Parathyroid adenoma (tissue), 2 donors: ENCODE data around the gene PCNT.

Source experiments
- H2AFZ ChIP-seq: fragments of 300-600 bp; sonication (generic); one replicate; pipeline ENCODE4 v1.7.0; 2017; ENCODE audit warnings: antibody characterized with exemption, mild to moderate bottlenecking
- H3K27ac ChIP-seq: fragments of 300-600 bp; sonication (generic); one replicate; pipeline ENCODE4 v1.7.0; 2017
- H3K27me3 ChIP-seq: fragments of 300-600 bp; sonication (generic); one replicate; pipeline ENCODE4 v1.7.0; 2017; ENCODE audit warnings: low read length; ENCODE audit not compliant: control insufficient read depth, insufficient read depth
- H3K36me3 ChIP-seq: fragments of 300-600 bp; sonication (generic); one replicate; pipeline ENCODE4 v1.7.0; 2017; ENCODE audit warnings: low read length; ENCODE audit not compliant: control insufficient read depth, insufficient read depth
- H3K4me1 ChIP-seq: fragments of 300-600 bp; sonication (generic); one replicate; pipeline ENCODE4 v1.7.0; 2017; ENCODE audit warnings: control low read depth
- H3K4me2 ChIP-seq: fragments of 300-600 bp; sonication (generic); one replicate; pipeline ENCODE4 v1.7.0; 2017; ENCODE audit warnings: low read length
- H3K4me3 ChIP-seq: fragments of 300-600 bp; sonication (generic); one replicate; pipeline ENCODE4 v1.7.0; 2017; ENCODE audit warnings: low read depth, low read length
- H3K79me2 ChIP-seq: fragments of 300-600 bp; sonication (generic); one replicate; pipeline ENCODE4 v1.7.0; 2017; ENCODE audit warnings: control low read depth
- H3K9ac ChIP-seq: fragments of 300-600 bp; sonication (generic); one replicate; pipeline ENCODE4 v1.7.0; 2017; ENCODE audit warnings: mild to moderate bottlenecking
- H3K9me3 ChIP-seq: fragments of 300-600 bp; sonication (generic); one replicate; pipeline ENCODE4 v1.7.0; 2017; ENCODE audit warnings: low read length; ENCODE audit not compliant: control insufficient read depth
- TF ChIP-seq, protein P1 (sequence below): fragments of 300-600 bp; sonication (generic); IDR thresholded peaks from one replicate; pipeline ENCODE4 v1.7.0; 2017; ENCODE audit warnings: antibody characterized with exemption, mild to moderate bottlenecking
- donor health status: primary hyperparathyroidism.

Gene PCNT

DNA sequence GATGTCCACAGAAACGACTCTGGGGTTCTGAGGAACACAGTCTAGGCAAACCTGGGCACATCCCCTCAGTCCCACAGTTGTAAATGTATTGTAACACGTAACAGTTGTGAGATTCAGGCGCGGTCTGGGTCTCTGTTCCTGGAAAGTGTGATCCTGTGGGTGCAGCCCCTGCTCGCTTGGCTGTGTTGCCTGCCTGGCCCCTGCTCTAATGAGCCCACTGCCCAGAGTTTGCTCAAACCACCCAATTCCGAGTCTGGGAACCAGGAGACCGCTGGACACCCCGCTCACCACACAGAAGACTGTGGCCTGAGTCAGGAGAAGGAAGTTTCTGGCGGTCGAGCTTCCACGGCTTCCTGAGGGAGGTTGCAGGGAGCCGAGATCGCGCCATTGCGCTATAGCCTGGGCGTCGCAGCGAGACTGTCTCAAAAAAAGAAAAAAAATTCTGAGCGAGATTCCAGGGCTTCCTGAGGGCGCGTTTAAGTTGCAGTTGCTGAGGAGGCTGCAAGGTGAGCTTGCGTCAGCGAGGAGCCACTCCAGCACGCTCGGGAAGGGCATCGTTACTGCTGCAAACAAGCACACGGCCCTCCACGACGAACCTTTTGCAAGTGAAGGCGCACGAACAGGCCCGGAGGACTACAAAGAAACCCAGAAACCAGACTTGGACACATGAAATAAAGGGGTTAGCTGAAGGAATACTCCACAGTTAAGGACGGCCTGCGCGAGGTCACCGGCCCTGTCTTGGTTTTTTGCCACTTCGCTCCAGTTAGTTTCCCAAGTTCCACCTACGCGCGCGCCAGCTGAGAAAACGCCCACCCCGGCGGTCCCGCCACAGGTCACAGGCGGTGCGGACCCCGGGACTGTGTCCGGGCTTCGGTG is 1.4 kb upstream of the PCNT start:
- TF ChIP-seq, protein P1, sequence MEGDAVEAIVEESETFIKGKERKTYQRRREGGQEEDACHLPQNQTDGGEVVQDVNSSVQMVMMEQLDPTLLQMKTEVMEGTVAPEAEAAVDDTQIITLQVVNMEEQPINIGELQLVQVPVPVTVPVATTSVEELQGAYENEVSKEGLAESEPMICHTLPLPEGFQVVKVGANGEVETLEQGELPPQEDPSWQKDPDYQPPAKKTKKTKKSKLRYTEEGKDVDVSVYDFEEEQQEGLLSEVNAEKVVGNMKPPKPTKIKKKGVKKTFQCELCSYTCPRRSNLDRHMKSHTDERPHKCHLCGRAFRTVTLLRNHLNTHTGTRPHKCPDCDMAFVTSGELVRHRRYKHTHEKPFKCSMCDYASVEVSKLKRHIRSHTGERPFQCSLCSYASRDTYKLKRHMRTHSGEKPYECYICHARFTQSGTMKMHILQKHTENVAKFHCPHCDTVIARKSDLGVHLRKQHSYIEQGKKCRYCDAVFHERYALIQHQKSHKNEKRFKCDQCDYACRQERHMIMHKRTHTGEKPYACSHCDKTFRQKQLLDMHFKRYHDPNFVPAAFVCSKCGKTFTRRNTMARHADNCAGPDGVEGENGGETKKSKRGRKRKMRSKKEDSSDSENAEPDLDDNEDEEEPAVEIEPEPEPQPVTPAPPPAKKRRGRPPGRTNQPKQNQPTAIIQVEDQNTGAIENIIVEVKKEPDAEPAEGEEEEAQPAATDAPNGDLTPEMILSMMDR: no peak
- H3K4me3 ChIP-seq: peak overlapping the region; percentile 98
- H2AFZ ChIP-seq: peak overlapping the region; percentile 82
- H3K36me3 ChIP-seq: no peaks in the 10 kb centered on the region
- no peak overlapping the region for H3K9ac ChIP-seq
- H3K4me2 ChIP-seq: peak overlapping the region; percentile 98
- no peaks in the 10 kb centered on the region for H3K27me3 ChIP-seq
- peaks cover 3% of the 10 kb centered on the region for H3K4me1 ChIP-seq
- no peak overlapping the region for H3K27ac ChIP-seq
- no peaks in the 10 kb centered on the region for H3K9me3 ChIP-seq
- no peaks in the 10 kb centered on the region for H3K79me2 ChIP-seq

DNA sequence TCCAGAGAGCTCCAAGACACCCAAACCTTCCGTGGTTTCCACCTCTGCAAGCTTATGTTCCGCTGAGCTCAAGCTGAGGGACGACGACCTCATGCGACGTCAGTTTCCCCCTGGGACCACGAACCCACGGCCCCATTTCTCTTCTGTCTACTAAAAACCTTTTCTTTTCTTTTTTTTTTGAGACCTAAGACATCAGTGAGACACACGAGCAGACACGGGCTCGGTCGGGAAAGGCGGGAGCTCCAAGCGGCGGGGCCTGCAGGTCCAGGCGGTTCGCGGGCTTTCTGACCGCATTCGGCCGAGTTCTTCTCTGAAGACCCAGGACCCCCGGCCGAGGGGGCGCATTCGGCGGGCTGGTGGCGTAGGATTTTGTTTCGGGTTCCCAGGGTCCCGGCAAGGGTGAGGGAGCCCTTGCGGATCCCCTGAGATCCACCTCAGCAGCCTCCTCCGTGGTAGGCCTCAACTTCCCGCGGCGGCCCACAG is 688 bp upstream of the PCNT start:
- Histone ChIP-seq H3K27ac (no peak overlapping the region), H3K4me3 (peak overlapping the region; percentile 98), H3K4me2 (peak overlapping the region; percentile 98), H3K36me3 (no peaks in the 10 kb centered on the region), H3K4me1 (peaks cover 3% of the 10 kb centered on the region), H3K9ac (no peak overlapping the region), H3K27me3 (no peaks in the 10 kb centered on the region), H2AFZ (peak overlapping the region; percentile 82), H3K9me3 (no peaks in the 10 kb centered on the region), H3K79me2 (no peaks in the 10 kb centered on the region)
- TF ChIP-seq, protein P1: no peak

DNA sequence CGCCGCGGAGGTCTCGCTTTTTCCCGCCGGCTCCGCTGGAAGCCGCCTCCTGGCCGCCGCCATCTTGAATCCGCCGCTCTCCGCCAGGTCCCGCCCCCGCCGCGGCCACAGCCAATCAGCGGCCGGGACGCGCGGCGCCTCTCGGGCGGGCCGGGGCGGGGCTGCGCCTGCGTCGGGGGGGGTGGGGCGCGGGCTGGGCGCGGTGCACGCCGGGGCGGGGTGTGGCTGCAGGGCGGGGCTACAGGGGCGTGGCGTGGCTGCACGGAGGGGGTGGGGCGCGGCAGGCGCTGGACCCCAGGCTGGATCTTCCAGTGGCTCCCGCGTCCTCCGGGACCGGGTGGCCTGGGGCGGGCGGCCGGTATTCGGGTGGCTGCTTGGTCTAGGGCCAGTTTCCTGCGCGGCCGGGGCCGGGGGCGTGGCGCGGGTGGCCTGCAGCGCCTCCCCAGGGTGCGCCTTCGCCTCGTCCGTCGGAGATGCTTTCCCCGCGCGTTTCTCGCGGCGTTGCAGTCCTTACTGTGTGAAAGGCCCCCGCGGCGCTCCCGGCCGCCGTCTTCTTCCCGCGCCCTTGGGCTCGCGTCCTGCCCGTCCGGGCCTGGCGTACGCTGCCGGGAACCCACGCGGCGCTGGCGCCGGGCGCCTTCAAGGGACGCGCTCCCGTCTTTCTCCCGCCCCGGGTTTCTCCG is 575 bp downstream of the PCNT start:
- TF ChIP-seq, protein P1: no peak
- H3K4me1 ChIP-seq: peaks cover 3% of the 10 kb centered on the region

DNA sequence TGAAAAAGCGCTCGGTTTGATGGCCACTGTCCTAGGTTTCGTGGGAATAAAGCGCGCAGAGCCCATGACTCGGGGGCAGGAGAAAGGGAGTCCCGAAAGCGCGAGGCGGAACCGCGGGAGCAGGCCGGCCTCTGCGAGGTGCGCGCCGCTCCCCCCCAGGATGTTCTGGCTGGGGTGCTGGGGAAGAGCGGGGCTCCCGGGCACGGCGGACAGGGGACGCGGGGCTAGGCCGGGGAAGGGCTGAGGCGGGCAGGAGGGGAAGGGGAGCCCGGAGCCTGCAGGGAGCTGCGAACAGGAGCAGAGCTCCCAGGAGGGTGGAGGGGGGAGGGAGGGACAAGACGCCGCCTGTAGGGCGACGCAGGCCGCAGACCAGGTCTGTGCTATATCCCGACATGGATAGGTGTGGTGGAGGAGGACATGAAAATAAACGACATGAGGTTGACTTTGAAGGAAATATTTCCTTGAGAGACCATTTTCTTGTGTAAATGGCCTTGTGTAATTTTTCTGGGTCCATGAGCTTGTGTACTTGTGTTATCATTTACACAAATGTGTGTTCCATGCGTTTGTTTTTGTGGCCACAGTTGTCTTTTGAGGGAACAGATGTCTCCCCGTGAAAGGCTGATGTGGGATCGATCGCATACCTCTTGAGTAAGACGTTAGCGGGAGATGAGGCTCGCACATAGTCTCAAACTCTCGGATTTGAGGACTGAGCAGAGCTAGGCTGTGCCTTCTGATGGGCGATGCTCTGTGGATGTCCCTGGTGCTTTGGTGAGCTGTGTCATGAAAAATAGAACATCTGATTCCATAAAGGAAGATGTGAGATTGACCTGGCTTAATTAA is 1.3 kb downstream of the PCNT start:
- TF ChIP-seq, protein P1: no peak
- peak overlapping the region; percentile 79 for H3K4me2 ChIP-seq
- H3K4me3 ChIP-seq: peak overlapping the region; percentile 98
- H3K27me3 ChIP-seq: no peaks in the 10 kb centered on the region
- H3K9ac ChIP-seq: no peak overlapping the region
- H3K9me3 ChIP-seq: no peaks in the 10 kb centered on the region
- H3K27ac ChIP-seq: peak overlapping the region; percentile 58
- H2AFZ ChIP-seq: peak overlapping the region; percentile 61
- H3K36me3 ChIP-seq: no peaks in the 10 kb centered on the region
- H3K79me2 ChIP-seq: no peaks in the 10 kb centered on the region
- H3K4me1 ChIP-seq: peaks cover 3% of the 10 kb centered on the region

More for the DNA sequence above, 575 bp downstream of the PCNT start:
- Histone ChIP-seq H3K36me3 (no peaks in the 10 kb centered on the region), H3K27ac (peak overlapping the region; percentile 58), H3K27me3 (no peaks in the 10 kb centered on the region), H3K4me3 (peak overlapping the region; percentile 98), H3K79me2 (no peaks in the 10 kb centered on the region), H3K9me3 (no peaks in the 10 kb centered on the region), H3K9ac (no peak overlapping the region), H3K4me2 (peak overlapping the region; percentile 94), H2AFZ (peak overlapping the region; percentile 63)
